Esophagus squamous epithelium (tissue), 4 donors: ENCODE measurements around the gene TLCD2.

Experiments used
- POLR2A ChIP-seq, 4 donors: fragments of 450-650 bp; IDR thresholded peaks; one replicate each; pipeline ENCODE4 v1.6.1; 2017; ENCODE audit warnings: antibody characterized with exemption in 4 of 4, mild to moderate bottlenecking in 4 of 4, moderate library complexity in 3 of 4
- TF ChIP-seq, protein P1 (sequence below), 6 experiments: fragments of 450-650 bp in 4 of 6; fragments of 200-600 bp in 2 of 6; sonication (generic) in 2 of 6; IDR thresholded peaks; one replicate each; pipeline ENCODE4 v1.5.1; 2016 to 2019; ENCODE audit warnings: antibody characterized with exemption in 6 of 6, mild to moderate bottlenecking in 4 of 6, moderate library complexity in 4 of 6

DNA sequence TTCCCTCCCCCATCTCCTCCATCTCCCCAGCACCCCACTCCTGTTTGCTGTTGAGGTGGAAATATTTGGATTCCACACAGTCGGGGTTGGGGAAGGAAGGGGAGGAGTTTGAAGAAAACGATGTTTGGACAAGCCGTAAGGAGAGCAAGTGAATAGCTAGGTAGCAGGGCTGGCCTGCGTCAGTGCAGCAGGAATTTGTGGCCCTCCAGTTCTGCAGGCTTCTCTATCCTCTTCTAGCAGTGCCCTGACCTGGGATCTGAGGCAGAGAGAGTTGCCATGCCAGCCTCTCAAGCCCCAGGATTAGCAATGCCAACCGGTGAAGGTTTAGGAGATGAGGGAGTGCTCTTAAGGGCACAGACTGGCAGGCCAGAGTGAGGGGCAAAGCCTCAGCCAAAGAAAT is 12.5 kb downstream of the TLCD2 start:
- TF ChIP-seq, protein P1, sequence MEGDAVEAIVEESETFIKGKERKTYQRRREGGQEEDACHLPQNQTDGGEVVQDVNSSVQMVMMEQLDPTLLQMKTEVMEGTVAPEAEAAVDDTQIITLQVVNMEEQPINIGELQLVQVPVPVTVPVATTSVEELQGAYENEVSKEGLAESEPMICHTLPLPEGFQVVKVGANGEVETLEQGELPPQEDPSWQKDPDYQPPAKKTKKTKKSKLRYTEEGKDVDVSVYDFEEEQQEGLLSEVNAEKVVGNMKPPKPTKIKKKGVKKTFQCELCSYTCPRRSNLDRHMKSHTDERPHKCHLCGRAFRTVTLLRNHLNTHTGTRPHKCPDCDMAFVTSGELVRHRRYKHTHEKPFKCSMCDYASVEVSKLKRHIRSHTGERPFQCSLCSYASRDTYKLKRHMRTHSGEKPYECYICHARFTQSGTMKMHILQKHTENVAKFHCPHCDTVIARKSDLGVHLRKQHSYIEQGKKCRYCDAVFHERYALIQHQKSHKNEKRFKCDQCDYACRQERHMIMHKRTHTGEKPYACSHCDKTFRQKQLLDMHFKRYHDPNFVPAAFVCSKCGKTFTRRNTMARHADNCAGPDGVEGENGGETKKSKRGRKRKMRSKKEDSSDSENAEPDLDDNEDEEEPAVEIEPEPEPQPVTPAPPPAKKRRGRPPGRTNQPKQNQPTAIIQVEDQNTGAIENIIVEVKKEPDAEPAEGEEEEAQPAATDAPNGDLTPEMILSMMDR (IDR thresholded peaks at IDR 0.05): no peak
- no peak for TF ChIP-seq POLR2A (IDR thresholded peaks at IDR 0.05)
